ENCODE results near the gene IRF4. TPM values are rescaled to one million over a fixed set of nuclear protein-coding genes. Genes with fewer than 3 reads are reported as not detected.

IRF4 gene
- total and polyA plus RNA-seq, 2 experiments from 2014 or later = 1.3 to 1.9 TPM

- H3K4me3 ChIP-seq = no peak overlapping the region
- no peak for DNase-seq (ENCODE audit: low spot score)
- H3K79me2 ChIP-seq (replicated peaks; ENCODE audit: insufficient read depth) = no peaks in the 10 kb centered on the region
- no peak overlapping the region; the same call in 1 of the 2 replicates for H3K27ac Mint-ChIP-seq
- peaks cover 20% of the 10 kb centered on the region for H3K36me3 Mint-ChIP-seq (ENCODE audit: low read depth)
- no peaks in the 10 kb centered on the region for H4K20me1 ChIP-seq (replicated peaks; ENCODE audit: insufficient read depth)
- H3K36me3 ChIP-seq (ENCODE audit: insufficient read depth) = no peaks in the 10 kb centered on the region
- 0 out of 2 replicates have a peak, but pooled peaks cover 4% of the 10 kb centered on the region for H3K9me2 ChIP-seq (ENCODE audit: insufficient read depth)
- no peak overlapping the region for H2AFZ ChIP-seq
- H3K9me3 Mint-ChIP-seq = peaks cover 34% of the 10 kb centered on the region
- H3K27me3 Mint-ChIP-seq (ENCODE audit: insufficient read depth, low read depth, poor library complexity) = peaks cover 6% of the 10 kb centered on the region
- TF ChIP-seq POLR2AphosphoS5 (IDR thresholded peaks at IDR 0.05; ENCODE audit: low read depth) (no peak), REST (IDR thresholded peaks at IDR 0.05; ENCODE audit: unreplicated experiment) (no peak), EZH2phosphoT487 (IDR thresholded peaks at IDR 0.05; ENCODE audit: unreplicated experiment) (no peak), NANOG (IDR thresholded peaks at IDR 0.05; ENCODE audit: borderline replicate concordance) (no peak), STAT1 (IDR thresholded peaks at IDR 0.05; ENCODE audit: unreplicated experiment) (no peak), ZNF331 (CRISPR knock-in tag; IDR thresholded peaks at IDR 0.05; ENCODE audit: low read depth) (no peak), CTCF (conservative IDR thresholded peaks at IDR 0.05; ENCODE audit: low read depth in 2 of 2) (no peak), ZNF114 (CRISPR knock-in tag; IDR thresholded peaks at IDR 0.05) (no peak), JUNB (IDR thresholded peaks at IDR 0.05; ENCODE audit: unreplicated experiment) (no peak), CREB1 (CRISPR knock-in tag; IDR thresholded peaks at IDR 0.05; ENCODE audit: low read depth) (no peak), ZNF462 (CRISPR knock-in tag; IDR thresholded peaks at IDR 0.05) (no peak), EZH2 (IDR thresholded peaks at IDR 0.05; ENCODE audit: low read depth, unreplicated experiment) (no peak), ETS1 (IDR thresholded peaks at IDR 0.05) (no peak)
- no peak overlapping the region for H3K4me3 Mint-ChIP-seq
- no peaks in the 10 kb centered on the region for H3K27me3 ChIP-seq (ENCODE audit: insufficient read depth)
- no peaks in the 10 kb centered on the region for H3F3A ChIP-seq (replicated peaks; ENCODE audit: low read depth)
- no peak overlapping the region for H3K4me2 ChIP-seq
- H3K4me1 Mint-ChIP-seq = peaks cover 5% of the 10 kb centered on the region
- no peak for ATAC-seq
- no peak overlapping the region for H3K27ac ChIP-seq (ENCODE audit: low read depth)
- no peaks in the 10 kb centered on the region for H3K4me1 ChIP-seq (ENCODE audit: insufficient read depth)
Measured at GRCh38 chr6:451847-452246, 60.3 kb downstream of the IRF4 start.

Data from GM23338 (cell line).